H1 (cell line): ENCODE measurements around the gene FRMPD4. TPM values are rescaled to one million over a fixed set of nuclear protein-coding genes. Genes with fewer than 3 reads are reported as not detected.

Experiments
- CBX8 ChIP-seq: fragments of 300-800, 300-1000 bp; sonication (generic); IDR thresholded peaks from 2 replicates; pipeline ENCODE4 v1.7.1; 2016; ENCODE audit warnings: low read depth, low read length, borderline replicate concordance
- polyA plus RNA-seq, 7 experiments: library from polyadenylated mRNA; depleted of rRNA in 3 of 7; stranded (reverse) in 5 of 7; unstranded in 2 of 7; fragments of >200 nt in 5 of 7; fragments of 200-250 nt in 2 of 7; gene quantifications; 1 replicate in 5 of 7; 2 replicates in 1 of 7; 4 replicates in 1 of 7; pipeline versions ENCODE4 v1.2.1 to v1.2.3, GENCODE V29; 2011 to 2013; ENCODE audit warnings: missing spikeins in 2 of 7, mixed read lengths in 2 of 7
- total RNA-seq: library from RNA; stranded (reverse); fragmentation: NEBNext Ultra II Directional; extraction: Animal tissue kit (Norgen Biotek cat#: 25700); gene quantifications from 2 replicates; pipeline ENCODE4 v1.2.1, GENCODE V29; 2021

FRMPD4 gene
- total and polyA plus RNA-seq, 2 of the 8 experiments (the other 6 are each of a cell fraction or from before 2014, with no cell fraction given): 0.02 to 0.37 TPM

DNA sequence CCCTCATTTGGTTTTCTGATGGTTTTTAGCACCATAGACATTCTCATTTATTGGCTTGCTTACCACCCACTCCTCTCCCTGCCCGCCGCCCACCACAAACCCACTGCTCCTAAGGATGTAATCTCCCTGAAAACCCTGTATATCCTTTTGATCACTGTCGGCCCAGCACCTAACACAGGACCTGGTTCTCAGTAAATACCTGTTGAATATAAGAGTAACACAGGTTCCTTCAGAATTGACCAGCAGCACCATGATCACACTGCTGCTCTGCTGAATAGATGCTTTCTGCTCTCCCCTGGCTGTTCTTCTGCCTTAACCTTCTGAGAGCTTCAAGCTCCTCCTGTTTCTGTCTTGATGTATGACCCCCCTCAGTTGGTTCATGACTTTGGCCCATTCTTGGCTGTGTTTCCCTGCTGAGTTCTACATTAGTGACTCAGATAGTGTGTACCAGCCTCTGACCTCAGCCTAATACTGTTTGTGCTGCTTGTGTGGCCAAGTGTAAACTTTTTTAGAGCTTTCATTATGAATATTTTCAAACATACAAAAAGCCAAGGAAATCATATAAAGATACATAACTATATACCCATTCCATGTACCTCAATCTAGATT, 265.3 kb downstream of the FRMPD4 start (continued):
- no peak for TF ChIP-seq CBX8
